Osteoblast (primary cell): ENCODE measurements around the gene AMBP. TPM values are rescaled to one million over a fixed set of nuclear protein-coding genes. Genes with fewer than 3 reads are reported as not detected.

Experiments used
- DNase-seq: peaks from one replicate; pipeline ENCODE4 v3.0.0; 2011; ENCODE audit warnings: low spot score, mixed read lengths; ENCODE audit not compliant: insufficient read length; ENCODE audit errors: missing footprints
- H2AFZ ChIP-seq: 2 replicates; pipeline ENCODE4 v1.6.0; 2011; ENCODE audit warnings: mild to moderate bottlenecking, low read length
- H3K27ac ChIP-seq: 2 replicates; pipeline ENCODE4 v1.5.1; 2011; ENCODE audit warnings: mild to moderate bottlenecking, low read depth, low read length, moderate library complexity
- H3K27me3 ChIP-seq: 2 replicates; pipeline ENCODE4 v1.6.0; 2012; ENCODE audit warnings: mild to moderate bottlenecking, control low read depth, inconsistent platforms, low read length, moderate library complexity; ENCODE audit not compliant: insufficient read depth
- H3K36me3 ChIP-seq: 2 replicates; pipeline ENCODE4 v1.5.1; 2011; ENCODE audit warnings: mild to moderate bottlenecking, low read length, control low read depth, moderate library complexity; ENCODE audit not compliant: insufficient read depth
- H3K4me1 ChIP-seq: 2 replicates; pipeline ENCODE4 v1.5.1; 2011; ENCODE audit warnings: mild to moderate bottlenecking, low read length, control low read depth, moderate library complexity; ENCODE audit not compliant: insufficient read depth
- H3K4me2 ChIP-seq: 2 replicates; pipeline ENCODE4 v1.6.0; 2011; ENCODE audit warnings: mild to moderate bottlenecking, low read length; ENCODE audit not compliant: insufficient read depth
- H3K4me3 ChIP-seq: fragments of 200-600 bp; sonication (generic); 3 replicates; pipeline ENCODE4 v1.5.1; 2012; ENCODE audit warnings: mild to moderate bottlenecking, low read length, inconsistent platforms; ENCODE audit not compliant: insufficient read depth
- H3K79me2 ChIP-seq: 2 replicates; pipeline ENCODE4 v1.6.0; 2012; ENCODE audit warnings: mild to moderate bottlenecking, low read length, control low read depth, inconsistent platforms; ENCODE audit not compliant: insufficient read depth
- H3K9me3 ChIP-seq: 2 replicates; pipeline ENCODE4 v1.5.1; 2011; ENCODE audit warnings: low read depth, low read length, control low read depth
- H4K20me1 ChIP-seq: 2 replicates; pipeline ENCODE4 v1.6.0; 2012; ENCODE audit warnings: mild to moderate bottlenecking, low read length, control low read depth; ENCODE audit not compliant: insufficient read depth
- CTCF ChIP-seq: IDR thresholded peaks from 2 replicates; pipeline ENCODE4 v1.5.1; 2011; ENCODE audit warnings: mild to moderate bottlenecking, low read depth, low read length, moderate library complexity; ENCODE audit errors: extremely low read depth
- total RNA-seq: library from RNA; depleted of rRNA; stranded (reverse); fragments of >200 nt; gene quantifications from 2 replicates; pipeline ENCODE4 v1.2.3, GENCODE V29; 2012

The AMBP gene
- total RNA-seq, 1 donor = not detected

- H3K4me1 ChIP-seq = peaks cover 14% of the 10 kb centered on the region
- no peak overlapping the region for H3K4me3 ChIP-seq
- no peak overlapping the region for H2AFZ ChIP-seq
- peak overlapping the region; percentile 47 for H3K4me2 ChIP-seq
- no peaks in the 10 kb centered on the region for H4K20me1 ChIP-seq
- H3K36me3 ChIP-seq = no peaks in the 10 kb centered on the region
- H3K27ac ChIP-seq = no peak overlapping the region
- peaks cover 22% of the 10 kb centered on the region for H3K27me3 ChIP-seq
- H3K9me3 ChIP-seq = peaks cover 2% of the 10 kb centered on the region
- no peak for TF ChIP-seq CTCF
- DNase-seq = peak; percentile 79
- no peaks in the 10 kb centered on the region for H3K79me2 ChIP-seq
These were observed 44.3 kb upstream of the AMBP start for GRCh38 chr9:114122136-114123027.

- Histone ChIP-seq H3K4me2 (peak overlapping the region; percentile 47), H3K36me3 (no peaks in the 10 kb centered on the region), H3K9me3 (no peaks in the 10 kb centered on the region), H4K20me1 (no peaks in the 10 kb centered on the region), H3K4me3 (no peak overlapping the region), H3K27ac (no peak overlapping the region), H3K27me3 (peaks cover 20% of the 10 kb centered on the region), H3K79me2 (no peaks in the 10 kb centered on the region), H2AFZ (peak overlapping the region; percentile 10), H3K4me1 (peaks cover 14% of the 10 kb centered on the region)
- no peak for TF ChIP-seq CTCF
- peak; percentile 56 for DNase-seq
These were observed 43.4 kb upstream of the AMBP start for GRCh38 chr9:114121227-114122135.

GRCh38 chr9:114120192-114121014, 42.3 kb upstream of the AMBP start:
- Histone ChIP-seq H3K4me3 (no peak overlapping the region), H3K27me3 (peaks cover 30% of the 10 kb centered on the region), H3K4me2 (no peak overlapping the region)

More at GRCh38 chr9:114120192-114121014, 42.3 kb upstream of the AMBP start:
- H3K4me1 ChIP-seq = peaks cover 14% of the 10 kb centered on the region
- no peak overlapping the region for H2AFZ ChIP-seq
- no peaks in the 10 kb centered on the region for H3K9me3 ChIP-seq
- H3K36me3 ChIP-seq = no peaks in the 10 kb centered on the region
- TF ChIP-seq CTCF = no peak
- no peaks in the 10 kb centered on the region for H4K20me1 ChIP-seq
- no peaks in the 10 kb centered on the region for H3K79me2 ChIP-seq
- H3K27ac ChIP-seq = no peak overlapping the region
- DNase-seq = peak; percentile 17
